Endothelial cell of umbilical vein (primary cell): ENCODE results near the gene CYTIP. TPM values are rescaled to one million over a fixed set of nuclear protein-coding genes. Genes with fewer than 3 reads are reported as not detected.

ENCODE experiments used
- BruUV-seq: library from RNA; stranded (reverse); fragments of 400-500 nt; replicated peaks from 2 replicates; lab custom pipeline; 2021; lab: Mats Ljungman, UMichigan
- CTCF ChIA-PET: fragments of 300-600, 350-600 bp; sonication (Branson Sonifier 250); formaldehyde crosslinking; loops from one replicate; lab custom pipeline; 2021; ENCODE audit warnings: antibody characterized with exemption, inconsistent platforms; lab: Charles Lee
- POLR2A ChIA-PET: fragments of 300-600, 350-600 bp; sonication (Branson Sonifier 250); formaldehyde crosslinking; loops from one replicate; lab custom pipeline; 2021; ENCODE audit warnings: antibody characterized with exemption, inconsistent platforms; lab: Charles Lee
- DNase-seq: peaks from one replicate; pipeline ENCODE4 v3.0.0-alpha.2; 2011; ENCODE audit warnings: low read depth, low spot score
- FAIRE-seq: peaks from 2 replicates; lab custom pipeline; 2011; peaks lifted over from hg19 to GRCh38; lab: Jason Lieb, UNC
- H2AFZ ChIP-seq: 2 replicates; pipeline ENCODE4 v1.6.0; 2012; ENCODE audit warnings: low read depth, low read length, control low read depth, inconsistent platforms
- H3K27ac ChIP-seq: 2 replicates; pipeline ENCODE4 v1.5.1; 2011; ENCODE audit warnings: low read depth, mild to moderate bottlenecking, control low read depth, low read length, moderate library complexity; ENCODE audit not compliant: insufficient read depth
- H3K27me3 ChIP-seq, 2 experiments: 2 replicates each; pipeline versions ENCODE4 v1.6.0 to v1.6.1; 2011; ENCODE audit warnings: low read length in 2 of 2, mixed read lengths in 1 of 2; ENCODE audit not compliant: control insufficient read depth in 2 of 2, insufficient read depth in 2 of 2
- H3K36me3 ChIP-seq, 2 experiments: 2 replicates in 1 of 2; 3 replicates in 1 of 2; pipeline ENCODE4 v1.5.1; 2011; ENCODE audit warnings: low read length in 2 of 2, mild to moderate bottlenecking in 1 of 2, moderate library complexity in 1 of 2; ENCODE audit not compliant: control insufficient read depth in 2 of 2, insufficient read depth in 2 of 2; ENCODE audit errors: extremely low read depth in 1 of 2
- H3K4me1 ChIP-seq: 3 replicates; pipeline ENCODE4 v1.5.1; 2011; ENCODE audit warnings: mild to moderate bottlenecking, low read length; ENCODE audit not compliant: control insufficient read depth, insufficient read depth; ENCODE audit errors: extremely low read depth
- H3K4me2 ChIP-seq: 2 replicates; pipeline ENCODE4 v1.6.1; 2011; ENCODE audit warnings: low read length, control low read depth, mixed read lengths; ENCODE audit not compliant: insufficient read depth
- H3K4me3 ChIP-seq, 3 experiments: fragments of 200-600 bp in 1 of 3; sonication (generic), shearing (Covaris generic) in 1 of 3; replicated peaks in 1 of 3; 2 replicates each; pipeline ENCODE4 v1.5.1; 2011 to 2016; ENCODE audit warnings: control low read depth in 3 of 3, low read length in 3 of 3, mild to moderate bottlenecking in 2 of 3, inconsistent platforms in 1 of 3, low read depth in 1 of 3, moderate library complexity in 1 of 3; ENCODE audit not compliant: insufficient read depth in 1 of 3
- H3K79me2 ChIP-seq: 2 replicates; pipeline ENCODE4 v1.6.0; 2012; ENCODE audit warnings: low read length, inconsistent platforms; ENCODE audit not compliant: control insufficient read depth, insufficient read depth
- H3K9ac ChIP-seq: replicated peaks from 2 replicates; pipeline ENCODE3; 2011; ENCODE audit warnings: low read length, control low read depth; ENCODE audit not compliant: insufficient read depth; ENCODE audit errors: extremely low read depth
- H3K9me1 ChIP-seq: replicated peaks from 3 replicates; pipeline ENCODE4 v1.6.0; 2011; ENCODE audit warnings: mild to moderate bottlenecking, low read length; ENCODE audit not compliant: control insufficient read depth, insufficient read depth; ENCODE audit errors: extremely low read depth
- H3K9me3 ChIP-seq: replicated peaks from 2 replicates; pipeline ENCODE4 v1.5.1; 2012; ENCODE audit warnings: low read length, inconsistent platforms; ENCODE audit not compliant: control insufficient read depth, insufficient read depth
- H4K20me1 ChIP-seq: replicated peaks from 2 replicates; pipeline ENCODE3; 2011; ENCODE audit warnings: mild to moderate bottlenecking, low read length; ENCODE audit not compliant: control insufficient read depth, insufficient read depth; ENCODE audit errors: extremely low read depth
- FOS ChIP-seq: IDR thresholded peaks from 2 replicates; pipeline ENCODE4 v1.6.1; 2011; ENCODE audit warnings: mild to moderate bottlenecking, low read length, moderate library complexity, borderline replicate concordance; ENCODE audit not compliant: insufficient read depth
- GATA2 ChIP-seq: IDR thresholded peaks from 2 replicates; pipeline ENCODE4 v1.7.0; 2011; ENCODE audit warnings: low read depth, mild to moderate bottlenecking, moderate library complexity, mixed read lengths, low read length; ENCODE audit not compliant: insufficient read length, insufficient read depth
- MYC ChIP-seq: IDR thresholded peaks from one replicate; pipeline ENCODE4 v1.6.1; 2011; ENCODE audit warnings: mild to moderate bottlenecking, low read depth, low read length
- dilution Hi-C: fragments of 300-500 bp; cut with MboI; formaldehyde crosslinking; loops from one replicate; pipeline ENCODE4 v1.15.0; 2019; ENCODE audit warnings: low sequenced_read_pairs; ENCODE audit not compliant: extremely low pct_ligation_motif_present
- intact Hi-C: fragments of 100-400 bp; cut with micrococcal nuclease; formaldehyde crosslinking; loops from one replicate; pipeline ENCODE4 v1.10.0; 2022
- polyA plus RNA-seq, 4 experiments: library from polyadenylated mRNA; depleted of rRNA in 3 of 4; stranded (reverse) in 3 of 4; unstranded in 1 of 4; fragments of >200 nt; gene quantifications; 2 replicates each; pipeline versions ENCODE4 v1.2.1 to v1.2.3, GENCODE V29; 2011 to 2012; ENCODE audit warnings: missing spikeins in 1 of 4
- total RNA-seq: library from RNA; stranded (reverse); gene quantifications from 2 replicates; pipeline ENCODE4 v1.2.3, GENCODE V29; 2021
- TF ChIP-seq, protein P1 (sequence below), 2 donors: IDR thresholded peaks; 1 replicate in 1 of 2; 2 replicates in 1 of 2; pipeline ENCODE4 v1.5.1; 2011; ENCODE audit warnings: low read length in 2 of 2, mild to moderate bottlenecking in 2 of 2, moderate library complexity in 2 of 2, control low read depth in 1 of 2, inconsistent platforms in 1 of 2, low read depth in 1 of 2; ENCODE audit not compliant: insufficient read depth in 1 of 2; ENCODE audit errors: extremely low read depth in 1 of 2

Gene CYTIP
- total and polyA plus RNA-seq, 2 donors (not counting 3 experiments of a cell fraction or from before 2014, with no cell fraction given): not detected

DNA sequence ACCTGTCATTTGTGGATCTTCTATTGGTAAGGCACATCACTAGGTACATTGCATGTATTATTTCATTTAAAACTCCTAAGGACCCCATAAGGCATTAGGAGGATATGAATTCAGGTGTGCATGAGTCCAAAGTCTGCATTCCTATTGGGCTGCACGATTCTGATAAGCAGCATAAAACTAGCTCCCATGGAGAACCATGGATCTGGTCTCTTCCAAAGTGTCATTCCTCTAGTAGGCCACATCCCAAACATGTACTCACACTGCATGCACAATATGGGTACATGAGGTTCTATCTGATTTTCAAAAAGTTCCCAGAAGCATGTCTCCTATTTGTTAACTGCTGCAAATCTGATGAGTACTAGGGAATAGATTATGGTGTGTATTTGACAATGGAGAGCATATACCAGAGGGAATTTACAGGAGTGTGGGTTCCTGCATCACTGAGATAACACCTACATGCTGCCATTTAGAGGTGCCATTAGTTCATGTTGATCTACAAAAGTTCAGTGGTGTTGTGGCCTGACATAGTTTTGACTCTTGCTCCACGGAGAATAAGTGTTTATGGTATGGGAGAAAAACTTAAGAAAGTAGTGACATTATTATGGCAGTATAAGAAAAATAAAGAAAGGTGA is 11.3 kb downstream of the CYTIP start:
- no peak overlapping the region for H3K9ac ChIP-seq
- BruUV-seq: no TSS peak
- no peak for TF ChIP-seq GATA2
- ChIA-PET POLR2A (no interaction called here), CTCF (no interaction called here)
- peaks cover 0 to 3% of the 10 kb centered on the region in 2 experiments for H3K27me3 ChIP-seq
- H3K27ac ChIP-seq: no peak overlapping the region
- no peaks in the 10 kb centered on the region for H4K20me1 ChIP-seq
- dilution Hi-C loops: no loop called here
- peaks cover 13% of the 10 kb centered on the region for H3K4me1 ChIP-seq
- H3K79me2 ChIP-seq: no peaks in the 10 kb centered on the region
- no peaks in the 10 kb centered on the region for H3K36me3 ChIP-seq
- H3K4me3 ChIP-seq: no peak overlapping the region
- FAIRE-seq (no peak), DNase-seq (no peak)
- H3K4me2 ChIP-seq: no peak overlapping the region
- H2AFZ ChIP-seq: no peak overlapping the region
- intact Hi-C loops: no loop called here
- no peaks in the 10 kb centered on the region for H3K9me3 ChIP-seq
- H3K9me1 ChIP-seq: no peaks in the 10 kb centered on the region

DNA sequence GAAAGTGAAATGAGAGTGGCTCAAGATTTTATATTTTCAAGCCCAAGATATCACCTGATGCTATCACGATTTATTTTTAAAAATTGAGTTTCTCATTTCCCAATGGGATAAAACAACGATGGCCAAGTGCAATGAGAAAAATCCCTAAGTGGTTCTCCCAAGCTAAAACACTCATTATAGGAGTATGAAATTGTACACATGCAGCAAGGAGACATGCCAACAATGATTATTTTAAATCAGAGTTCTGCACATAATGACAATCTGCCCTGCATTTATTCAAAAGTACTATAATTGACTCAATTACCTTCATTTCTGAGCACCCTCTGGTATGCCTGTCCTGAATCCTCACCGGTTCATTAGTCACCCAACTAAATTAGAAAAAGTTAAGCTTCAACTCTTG is 12.7 kb downstream of the CYTIP start:
- H3K4me1 ChIP-seq: peaks cover 13% of the 10 kb centered on the region
- no peak overlapping the region for H3K9ac ChIP-seq
- ChIA-PET CTCF (interaction anchor here (1.8 kb wide), 1 partner anchor 13 kb away, joined by 3 read pairs; no protein-coding TSS in a partner anchor), POLR2A (no interaction called here)
- H3K9me1 ChIP-seq: no peaks in the 10 kb centered on the region
- no peaks in the 10 kb centered on the region for H3K79me2 ChIP-seq
- DNase-seq: no peak
- H3K27me3 ChIP-seq: peaks cover 0 to 3% of the 10 kb centered on the region in 2 experiments
- no peaks in the 10 kb centered on the region for H3K9me3 ChIP-seq
- H3K4me2 ChIP-seq: no peak overlapping the region
- no peaks in the 10 kb centered on the region for H4K20me1 ChIP-seq
- no peaks in the 10 kb centered on the region for H3K36me3 ChIP-seq
- TF ChIP-seq FOS (no peak), GATA2 (no peak), MYC (no peak)
- TF ChIP-seq, protein P1, sequence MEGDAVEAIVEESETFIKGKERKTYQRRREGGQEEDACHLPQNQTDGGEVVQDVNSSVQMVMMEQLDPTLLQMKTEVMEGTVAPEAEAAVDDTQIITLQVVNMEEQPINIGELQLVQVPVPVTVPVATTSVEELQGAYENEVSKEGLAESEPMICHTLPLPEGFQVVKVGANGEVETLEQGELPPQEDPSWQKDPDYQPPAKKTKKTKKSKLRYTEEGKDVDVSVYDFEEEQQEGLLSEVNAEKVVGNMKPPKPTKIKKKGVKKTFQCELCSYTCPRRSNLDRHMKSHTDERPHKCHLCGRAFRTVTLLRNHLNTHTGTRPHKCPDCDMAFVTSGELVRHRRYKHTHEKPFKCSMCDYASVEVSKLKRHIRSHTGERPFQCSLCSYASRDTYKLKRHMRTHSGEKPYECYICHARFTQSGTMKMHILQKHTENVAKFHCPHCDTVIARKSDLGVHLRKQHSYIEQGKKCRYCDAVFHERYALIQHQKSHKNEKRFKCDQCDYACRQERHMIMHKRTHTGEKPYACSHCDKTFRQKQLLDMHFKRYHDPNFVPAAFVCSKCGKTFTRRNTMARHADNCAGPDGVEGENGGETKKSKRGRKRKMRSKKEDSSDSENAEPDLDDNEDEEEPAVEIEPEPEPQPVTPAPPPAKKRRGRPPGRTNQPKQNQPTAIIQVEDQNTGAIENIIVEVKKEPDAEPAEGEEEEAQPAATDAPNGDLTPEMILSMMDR (IDR thresholded peaks at IDR 0.05; ENCODE audit: extremely low read depth in 1 of 2, insufficient read depth in 1 of 2, low read depth in 1 of 2, low read length in 2 of 2): no peak
- H2AFZ ChIP-seq: no peak overlapping the region
- no peak overlapping the region for H3K27ac ChIP-seq
- no peak for FAIRE-seq
- H3K4me3 ChIP-seq: no peak overlapping the region
- dilution Hi-C loops (no loop called here), intact Hi-C loops (no loop called here)
- BruUV-seq: no TSS peak
